Activated T-cell treated with anti-CD3 and anti-CD28 coated beads, Interleukin-2, amount 50 U/mL, for 48 hours (primary cell): ENCODE measurements around the gene PLP1.

Experiments
- DNase-seq, 2 experiments: peaks; one replicate each; pipeline ENCODE4 v3.0.0-alpha.2; 2020

Gene PLP1

GRCh38 chrX:103831803-103832544 is 55.3 kb downstream of the PLP1 start, which contains the start of gene RAB9B:
Gene RAB9B, minus strand, starts transcription at chrX:103832257. Its CDS starts 6,473 bp downstream, at chrX:103825784.
- DNase-seq, result peak; percentile 61 to 76

- peak in 1 of 2 experiments; percentile 22 for DNase-seq
These were observed 62.8 kb downstream of the PLP1 start for GRCh38 chrX:103839404-103839803.
